ENCODE data around the gene P3R3URF. TPM values are rescaled to one million over a fixed set of nuclear protein-coding genes. Genes with fewer than 3 reads are reported as not detected.

Gene P3R3URF
- total and polyA plus RNA-seq, 9 of the 15 experiments (the other 6 are each of a cell fraction or from before 2014, with no cell fraction given), result not detected

DNA sequence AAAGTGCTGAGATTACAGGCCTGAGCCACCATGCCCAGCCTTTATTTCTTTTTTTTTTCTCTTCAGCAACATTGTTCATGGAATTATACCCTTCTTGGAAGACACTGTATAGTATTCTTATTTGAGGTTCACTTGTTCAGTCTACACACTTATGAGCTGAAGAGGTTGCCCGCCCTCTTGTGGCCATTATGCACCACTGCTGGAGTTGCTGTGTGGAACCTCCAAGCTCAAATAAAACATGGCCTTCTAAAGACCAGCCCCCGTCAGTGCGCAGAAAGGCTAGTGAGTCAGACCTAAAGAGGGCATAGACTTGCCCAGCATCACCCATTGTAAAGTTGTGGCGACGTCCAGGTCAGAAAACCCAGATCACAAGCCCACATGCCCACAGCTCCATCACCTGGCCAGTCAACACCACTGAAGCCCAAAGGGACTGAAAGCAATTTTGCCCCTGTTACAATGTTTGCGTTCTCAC, 47.2 kb upstream of the P3R3URF start (continued):
- TF ChIP-seq ZNF134 (CRISPR knock-in tag; conservative IDR thresholded peaks at IDR 0.05), result no peak
- TF ChIP-seq, protein P1, sequence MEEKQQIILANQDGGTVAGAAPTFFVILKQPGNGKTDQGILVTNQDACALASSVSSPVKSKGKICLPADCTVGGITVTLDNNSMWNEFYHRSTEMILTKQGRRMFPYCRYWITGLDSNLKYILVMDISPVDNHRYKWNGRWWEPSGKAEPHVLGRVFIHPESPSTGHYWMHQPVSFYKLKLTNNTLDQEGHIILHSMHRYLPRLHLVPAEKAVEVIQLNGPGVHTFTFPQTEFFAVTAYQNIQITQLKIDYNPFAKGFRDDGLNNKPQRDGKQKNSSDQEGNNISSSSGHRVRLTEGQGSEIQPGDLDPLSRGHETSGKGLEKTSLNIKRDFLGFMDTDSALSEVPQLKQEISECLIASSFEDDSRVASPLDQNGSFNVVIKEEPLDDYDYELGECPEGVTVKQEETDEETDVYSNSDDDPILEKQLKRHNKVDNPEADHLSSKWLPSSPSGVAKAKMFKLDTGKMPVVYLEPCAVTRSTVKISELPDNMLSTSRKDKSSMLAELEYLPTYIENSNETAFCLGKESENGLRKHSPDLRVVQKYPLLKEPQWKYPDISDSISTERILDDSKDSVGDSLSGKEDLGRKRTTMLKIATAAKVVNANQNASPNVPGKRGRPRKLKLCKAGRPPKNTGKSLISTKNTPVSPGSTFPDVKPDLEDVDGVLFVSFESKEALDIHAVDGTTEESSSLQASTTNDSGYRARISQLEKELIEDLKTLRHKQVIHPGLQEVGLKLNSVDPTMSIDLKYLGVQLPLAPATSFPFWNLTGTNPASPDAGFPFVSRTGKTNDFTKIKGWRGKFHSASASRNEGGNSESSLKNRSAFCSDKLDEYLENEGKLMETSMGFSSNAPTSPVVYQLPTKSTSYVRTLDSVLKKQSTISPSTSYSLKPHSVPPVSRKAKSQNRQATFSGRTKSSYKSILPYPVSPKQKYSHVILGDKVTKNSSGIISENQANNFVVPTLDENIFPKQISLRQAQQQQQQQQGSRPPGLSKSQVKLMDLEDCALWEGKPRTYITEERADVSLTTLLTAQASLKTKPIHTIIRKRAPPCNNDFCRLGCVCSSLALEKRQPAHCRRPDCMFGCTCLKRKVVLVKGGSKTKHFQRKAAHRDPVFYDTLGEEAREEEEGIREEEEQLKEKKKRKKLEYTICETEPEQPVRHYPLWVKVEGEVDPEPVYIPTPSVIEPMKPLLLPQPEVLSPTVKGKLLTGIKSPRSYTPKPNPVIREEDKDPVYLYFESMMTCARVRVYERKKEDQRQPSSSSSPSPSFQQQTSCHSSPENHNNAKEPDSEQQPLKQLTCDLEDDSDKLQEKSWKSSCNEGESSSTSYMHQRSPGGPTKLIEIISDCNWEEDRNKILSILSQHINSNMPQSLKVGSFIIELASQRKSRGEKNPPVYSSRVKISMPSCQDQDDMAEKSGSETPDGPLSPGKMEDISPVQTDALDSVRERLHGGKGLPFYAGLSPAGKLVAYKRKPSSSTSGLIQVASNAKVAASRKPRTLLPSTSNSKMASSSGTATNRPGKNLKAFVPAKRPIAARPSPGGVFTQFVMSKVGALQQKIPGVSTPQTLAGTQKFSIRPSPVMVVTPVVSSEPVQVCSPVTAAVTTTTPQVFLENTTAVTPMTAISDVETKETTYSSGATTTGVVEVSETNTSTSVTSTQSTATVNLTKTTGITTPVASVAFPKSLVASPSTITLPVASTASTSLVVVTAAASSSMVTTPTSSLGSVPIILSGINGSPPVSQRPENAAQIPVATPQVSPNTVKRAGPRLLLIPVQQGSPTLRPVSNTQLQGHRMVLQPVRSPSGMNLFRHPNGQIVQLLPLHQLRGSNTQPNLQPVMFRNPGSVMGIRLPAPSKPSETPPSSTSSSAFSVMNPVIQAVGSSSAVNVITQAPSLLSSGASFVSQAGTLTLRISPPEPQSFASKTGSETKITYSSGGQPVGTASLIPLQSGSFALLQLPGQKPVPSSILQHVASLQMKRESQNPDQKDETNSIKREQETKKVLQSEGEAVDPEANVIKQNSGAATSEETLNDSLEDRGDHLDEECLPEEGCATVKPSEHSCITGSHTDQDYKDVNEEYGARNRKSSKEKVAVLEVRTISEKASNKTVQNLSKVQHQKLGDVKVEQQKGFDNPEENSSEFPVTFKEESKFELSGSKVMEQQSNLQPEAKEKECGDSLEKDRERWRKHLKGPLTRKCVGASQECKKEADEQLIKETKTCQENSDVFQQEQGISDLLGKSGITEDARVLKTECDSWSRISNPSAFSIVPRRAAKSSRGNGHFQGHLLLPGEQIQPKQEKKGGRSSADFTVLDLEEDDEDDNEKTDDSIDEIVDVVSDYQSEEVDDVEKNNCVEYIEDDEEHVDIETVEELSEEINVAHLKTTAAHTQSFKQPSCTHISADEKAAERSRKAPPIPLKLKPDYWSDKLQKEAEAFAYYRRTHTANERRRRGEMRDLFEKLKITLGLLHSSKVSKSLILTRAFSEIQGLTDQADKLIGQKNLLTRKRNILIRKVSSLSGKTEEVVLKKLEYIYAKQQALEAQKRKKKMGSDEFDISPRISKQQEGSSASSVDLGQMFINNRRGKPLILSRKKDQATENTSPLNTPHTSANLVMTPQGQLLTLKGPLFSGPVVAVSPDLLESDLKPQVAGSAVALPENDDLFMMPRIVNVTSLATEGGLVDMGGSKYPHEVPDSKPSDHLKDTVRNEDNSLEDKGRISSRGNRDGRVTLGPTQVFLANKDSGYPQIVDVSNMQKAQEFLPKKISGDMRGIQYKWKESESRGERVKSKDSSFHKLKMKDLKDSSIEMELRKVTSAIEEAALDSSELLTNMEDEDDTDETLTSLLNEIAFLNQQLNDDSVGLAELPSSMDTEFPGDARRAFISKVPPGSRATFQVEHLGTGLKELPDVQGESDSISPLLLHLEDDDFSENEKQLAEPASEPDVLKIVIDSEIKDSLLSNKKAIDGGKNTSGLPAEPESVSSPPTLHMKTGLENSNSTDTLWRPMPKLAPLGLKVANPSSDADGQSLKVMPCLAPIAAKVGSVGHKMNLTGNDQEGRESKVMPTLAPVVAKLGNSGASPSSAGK (IDR thresholded peaks at IDR 0.05), result no peak
- TF ChIP-seq ARNT (IDR thresholded peaks at IDR 0.05), result peak in 1 of 2 experiments; percentile 62; a peak in 1 of 4 replicates
- no peak for TF ChIP-seq ZNF830 (CRISPR knock-in tag; IDR thresholded peaks at IDR 0.05)
- TF ChIP-seq NCOA4 (IDR thresholded peaks at IDR 0.05; ENCODE audit: partially characterized antibody), result no peak
- TF ChIP-seq ZSCAN29 (IDR thresholded peaks at IDR 0.05), result no peak
- TF ChIP-seq, protein P2, sequence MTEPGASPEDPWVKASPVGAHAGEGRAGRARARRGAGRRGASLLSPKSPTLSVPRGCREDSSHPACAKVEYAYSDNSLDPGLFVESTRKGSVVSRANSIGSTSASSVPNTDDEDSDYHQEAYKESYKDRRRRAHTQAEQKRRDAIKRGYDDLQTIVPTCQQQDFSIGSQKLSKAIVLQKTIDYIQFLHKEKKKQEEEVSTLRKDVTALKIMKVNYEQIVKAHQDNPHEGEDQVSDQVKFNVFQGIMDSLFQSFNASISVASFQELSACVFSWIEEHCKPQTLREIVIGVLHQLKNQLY (CRISPR knock-in tag; conservative IDR thresholded peaks at IDR 0.05), result no peak
- TF ChIP-seq, protein P3, sequence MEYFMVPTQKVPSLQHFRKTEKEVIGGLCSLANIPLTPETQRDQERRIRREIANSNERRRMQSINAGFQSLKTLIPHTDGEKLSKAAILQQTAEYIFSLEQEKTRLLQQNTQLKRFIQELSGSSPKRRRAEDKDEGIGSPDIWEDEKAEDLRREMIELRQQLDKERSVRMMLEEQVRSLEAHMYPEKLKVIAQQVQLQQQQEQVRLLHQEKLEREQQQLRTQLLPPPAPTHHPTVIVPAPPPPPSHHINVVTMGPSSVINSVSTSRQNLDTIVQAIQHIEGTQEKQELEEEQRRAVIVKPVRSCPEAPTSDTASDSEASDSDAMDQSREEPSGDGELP (CRISPR knock-in tag; IDR thresholded peaks at IDR 0.05; ENCODE audit: borderline replicate concordance), result peak; percentile 48; the same call in 1 of the 2 replicates
- TF ChIP-seq, protein P4, sequence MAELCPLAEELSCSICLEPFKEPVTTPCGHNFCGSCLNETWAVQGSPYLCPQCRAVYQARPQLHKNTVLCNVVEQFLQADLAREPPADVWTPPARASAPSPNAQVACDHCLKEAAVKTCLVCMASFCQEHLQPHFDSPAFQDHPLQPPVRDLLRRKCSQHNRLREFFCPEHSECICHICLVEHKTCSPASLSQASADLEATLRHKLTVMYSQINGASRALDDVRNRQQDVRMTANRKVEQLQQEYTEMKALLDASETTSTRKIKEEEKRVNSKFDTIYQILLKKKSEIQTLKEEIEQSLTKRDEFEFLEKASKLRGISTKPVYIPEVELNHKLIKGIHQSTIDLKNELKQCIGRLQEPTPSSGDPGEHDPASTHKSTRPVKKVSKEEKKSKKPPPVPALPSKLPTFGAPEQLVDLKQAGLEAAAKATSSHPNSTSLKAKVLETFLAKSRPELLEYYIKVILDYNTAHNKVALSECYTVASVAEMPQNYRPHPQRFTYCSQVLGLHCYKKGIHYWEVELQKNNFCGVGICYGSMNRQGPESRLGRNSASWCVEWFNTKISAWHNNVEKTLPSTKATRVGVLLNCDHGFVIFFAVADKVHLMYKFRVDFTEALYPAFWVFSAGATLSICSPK (IDR thresholded peaks at IDR 0.05; ENCODE audit: borderline replicate concordance), result no peak
- TF ChIP-seq MYC (IDR thresholded peaks at IDR 0.05; ENCODE audit: low read depth, low read length), result no peak
- TF ChIP-seq MYC (CRISPR knock-in tag; IDR thresholded peaks at IDR 0.05; ENCODE audit: borderline replicate concordance, low read depth), result no peak
- TF ChIP-seq, protein P5, sequence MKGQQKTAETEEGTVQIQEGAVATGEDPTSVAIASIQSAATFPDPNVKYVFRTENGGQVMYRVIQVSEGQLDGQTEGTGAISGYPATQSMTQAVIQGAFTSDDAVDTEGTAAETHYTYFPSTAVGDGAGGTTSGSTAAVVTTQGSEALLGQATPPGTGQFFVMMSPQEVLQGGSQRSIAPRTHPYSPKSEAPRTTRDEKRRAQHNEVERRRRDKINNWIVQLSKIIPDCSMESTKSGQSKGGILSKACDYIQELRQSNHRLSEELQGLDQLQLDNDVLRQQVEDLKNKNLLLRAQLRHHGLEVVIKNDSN (CRISPR knock-in tag; IDR thresholded peaks at IDR 0.05), result no peak; the same call in 1 of the 2 replicates
- no peak for TF ChIP-seq ZNF224 (CRISPR knock-in tag; IDR thresholded peaks at IDR 0.05)
